COLO668 (cell line): ENCODE results near the gene ZNF384.

Experiments used
- DNase-seq: peaks from one replicate; lab custom pipeline; 2025; ENCODE audit not compliant: unreplicated experiment; lab: John Stamatoyannopoulos, UW

The ZNF384 gene

GRCh38 chr12:6626654-6627283, 62.4 kb downstream of the ZNF384 start:
- DNase-seq: no peak

- DNase-seq: no peak
Measured at GRCh38 chr12:6620885-6621274, 68.3 kb downstream of the ZNF384 start.

GRCh38 chr12:6620137-6620884, 68.9 kb downstream of the ZNF384 start:
- DNase-seq: peak; percentile 9

GRCh38 chr12:6618483-6619225, 70.5 kb downstream of the ZNF384 start:
- no peak for DNase-seq
